Psoas muscle (tissue), 8 donors: ENCODE results near the gene KRT17. TPM values are rescaled to one million over a fixed set of nuclear protein-coding genes. Genes with fewer than 3 reads are reported as not detected.

Experiments
- ATAC-seq, 4 donors: fragments of 200-7000 bp; cut with Tn5 transposase; one replicate each; pipeline ENCODE4 v1.9.1; 2020; ENCODE audit warnings: moderate library complexity in 3 of 4, mild to moderate bottlenecking in 2 of 4
- DNase-seq, 2 donors: peaks; one replicate each; pipeline ENCODE4 v3.0.0-alpha.2; 2020
- H3K27ac ChIP-seq: fragments of 200-600 bp; one replicate; pipeline ENCODE4 v1.8.0; 2022
- H3K27me3 ChIP-seq, 3 donors: fragments of 200-600 bp in 1 of 3; one replicate each; pipeline versions ENCODE4 v1.6.1 to v1.8.0; 2013 to 2022; ENCODE audit warnings: low read length in 2 of 3, mild to moderate bottlenecking in 2 of 3, moderate library complexity in 1 of 3; ENCODE audit not compliant: insufficient read depth in 3 of 3
- H3K36me3 ChIP-seq, 2 donors: fragments of 200-600 bp in 1 of 2; one replicate each; pipeline versions ENCODE4 v1.6.1 to v1.8.0; 2013 to 2022; ENCODE audit warnings: low read depth in 1 of 2, mild to moderate bottlenecking in 1 of 2, moderate library complexity in 1 of 2; ENCODE audit not compliant: insufficient read depth in 1 of 2
- H3K4me1 ChIP-seq: fragments of 200-600 bp; one replicate; pipeline ENCODE4 v1.8.0; 2022
- H3K4me3 ChIP-seq: fragments of 200-600 bp; one replicate; pipeline ENCODE4 v1.8.0; 2022; ENCODE audit warnings: mild to moderate bottlenecking
- H3K9me3 ChIP-seq: fragments of 200-600 bp; one replicate; pipeline ENCODE4 v1.8.0; 2022
- CTCF ChIP-seq: fragments of 200-600 bp; IDR thresholded peaks from one replicate; pipeline ENCODE4 v1.8.0; 2022; ENCODE audit warnings: antibody characterized with exemption
- WGBS, 3 donors: extraction: QIAGEN DNeasy Blood & Tissue Kit; methylation state at CpG; one replicate each; pipeline versions ENCODE4 v1.1.6 to v1.1.7; 2013; 5-methylcytosine and 5-hydroxymethylcytosine counted together
- intact Hi-C, 2 donors: fragments of 100-400 bp; cut with DNase I; formaldehyde crosslinking; loops; one replicate each; pipeline versions ENCODE4 v1.11.0 to v1.14.2; 2022
- polyA plus RNA-seq, 3 donors: library from polyadenylated mRNA; stranded (reverse); fragments of 200-250 nt; gene quantifications; one replicate each; pipeline ENCODE4 v1.2.3, GENCODE V29; 2013
- total RNA-seq, 4 donors: library from RNA; stranded (reverse); fragmentation: NEBNext Ultra II Directional in 2 of 4; extraction: Animal tissue kit (Norgen Biotek cat#: 25700) in 2 of 4; gene quantifications; one replicate each; pipeline versions ENCODE4 v1.2.1 to v1.2.4, GENCODE V29; 2021 to 2023
- donor health status: healthy with polysubstance abuse.
- donor health status: DM: no; HTN: no; CAD: no; lungs with moderate emphysema.
- donor health status: Bipolar disorder and iron deficiency.
- donor health status: healthy.
- donor health status: DM: yes; HTN: yes; CAD: no.
- donor health status: DM: no; HTN: no; CAD: no.
- donor health status: DM: no; HTN: no; CAD: no.
- donor health status: DM: yes; HTN: yes; CAD: no.

Gene KRT17
- total and polyA plus RNA-seq, 7 donors: 0.10 to 0.38 (median 0.20) TPM; not detected in 4

GRCh38 chr17:41663451-41664171 is 39.2 kb upstream of the KRT17 start:
- no peak for TF ChIP-seq CTCF
- DNase-seq (peak in 1 of 2 donors; percentile 16), ATAC-seq (no peak)
- Histone ChIP-seq H3K4me1 (peaks cover 6% of the 10 kb centered on the region), H3K4me3 (no peak overlapping the region), H3K27me3 (no peaks in the 10 kb centered on the region), H3K9me3 (no peaks in the 10 kb centered on the region), H3K36me3 (no peaks in the 10 kb centered on the region), H3K27ac (no peak overlapping the region)
- intact Hi-C loops: loop anchor here (2.0 to 10.0 kb wide), 4 partner anchors 115 to 859 kb away; no protein-coding TSS in a partner anchor
- 62 to 70% (median 67%) methylated on average over 8 of the region's 8 CpGs for WGBS, 3 donors

GRCh38 chr17:41660221-41660711 is 35.9 kb upstream of the KRT17 start:
- intact Hi-C loops: loop anchor here in 1 of 2 donors (5.0 to 10.0 kb wide), 2 partner anchors 113 to 855 kb away; no protein-coding TSS in a partner anchor
- H3K27ac ChIP-seq: no peak overlapping the region
- DNase-seq: peak in 1 of 2 donors; percentile 42
- no peaks in the 10 kb centered on the region for H3K9me3 ChIP-seq
- no peak overlapping the region for H3K4me3 ChIP-seq
- H3K4me1 ChIP-seq: no peaks in the 10 kb centered on the region
- no peak for TF ChIP-seq CTCF
- no peaks in the 10 kb centered on the region for H3K27me3 ChIP-seq
- WGBS, 3 donors: 54 to 65% (median 63%) methylated on average over 8 of the region's 8 CpGs
- no peaks in the 10 kb centered on the region for H3K36me3 ChIP-seq
- ATAC-seq: no peak

GRCh38 chr17:41659427-41660212 is 35.2 kb upstream of the KRT17 start:
- ATAC-seq: no peak
- Histone ChIP-seq H3K27me3 (no peaks in the 10 kb centered on the region), H3K4me1 (no peaks in the 10 kb centered on the region), H3K9me3 (no peaks in the 10 kb centered on the region), H3K4me3 (no peak overlapping the region), H3K36me3 (no peaks in the 10 kb centered on the region), H3K27ac (no peak overlapping the region)
- WGBS, 3 donors: 76 to 84% (median 81%) methylated on average over 11 of the region's 11 CpGs
- intact Hi-C loops: loop anchor here in 1 of 2 donors (5.0 to 10.0 kb wide), 2 partner anchors 112 to 855 kb away; no protein-coding TSS in a partner anchor
- no peak for TF ChIP-seq CTCF
- peak in 1 of 2 donors; percentile 33 for DNase-seq

GRCh38 chr17:41658846-41659245 is 34.5 kb upstream of the KRT17 start:
- H3K36me3 ChIP-seq: no peaks in the 10 kb centered on the region
- DNase-seq: peak in 1 of 2 donors; percentile 21
- 85 to 98% (median 92%) methylated on average over 3 to 5 of the region's 5 CpGs for WGBS, 3 donors
- TF ChIP-seq CTCF: no peak
- ATAC-seq: no peak
- H3K4me1 ChIP-seq: no peaks in the 10 kb centered on the region
- intact Hi-C loops: no loop called here
- no peaks in the 10 kb centered on the region for H3K27me3 ChIP-seq
- H3K4me3 ChIP-seq: no peak overlapping the region
- no peak overlapping the region for H3K27ac ChIP-seq
- H3K9me3 ChIP-seq: no peaks in the 10 kb centered on the region
